MM.1S (cell line): ENCODE data around the gene TMPRSS3.

ENCODE experiments used
- DNase-seq: peaks from one replicate; pipeline ENCODE4 v3.0.0-alpha.2; 2015
- H2AFZ ChIP-seq: fragments of 300-600 bp; sonication (generic); 2 replicates; pipeline ENCODE4 v1.6.0; 2016; ENCODE audit warnings: antibody characterized with exemption, low read length
- H3F3A ChIP-seq: fragments of 300-600 bp; sonication (generic); 2 replicates; pipeline ENCODE4 v1.6.1; 2016; ENCODE audit warnings: mild to moderate bottlenecking, antibody characterized with exemption, low read length, moderate library complexity, mixed read lengths; ENCODE audit not compliant: insufficient read depth
- H3K27ac ChIP-seq: fragments of 300-600 bp; sonication (generic); 2 replicates; pipeline ENCODE4 v1.5.1; 2016; ENCODE audit warnings: mild to moderate bottlenecking, low read length
- H3K27me3 ChIP-seq: fragments of 300-600 bp; sonication (generic); replicated peaks from 2 replicates; pipeline ENCODE4 v1.6.0; 2016; ENCODE audit warnings: low read length; ENCODE audit not compliant: insufficient read depth
- H3K36me3 ChIP-seq: fragments of 300-600 bp; sonication (generic); replicated peaks from 2 replicates; pipeline ENCODE4 v1.6.1; 2016; ENCODE audit warnings: mild to moderate bottlenecking, low read length, mixed read lengths; ENCODE audit not compliant: insufficient read depth
- H3K4me1 ChIP-seq: fragments of 300-600 bp; sonication (generic); 2 replicates; pipeline ENCODE4 v1.6.1; 2016; ENCODE audit warnings: low read length, mixed read lengths
- H3K4me2 ChIP-seq: fragments of 300-600 bp; sonication (generic); 2 replicates; pipeline ENCODE4 v1.6.0; 2016; ENCODE audit warnings: low read depth, low read length
- H3K4me3 ChIP-seq: fragments of 300-600 bp; sonication (generic); 2 replicates; pipeline ENCODE4 v1.5.1; 2016; ENCODE audit warnings: low read length, mixed read lengths
- H3K79me2 ChIP-seq: fragments of 300-600 bp; sonication (generic); 2 replicates; pipeline ENCODE4 v1.6.1; 2016; ENCODE audit warnings: mixed run types, low read length, mixed read lengths
- H3K9ac ChIP-seq: fragments of 300-600 bp; sonication (generic); 2 replicates; pipeline ENCODE4 v1.6.1; 2016; ENCODE audit warnings: low read length, mixed read lengths
- H3K9me2 ChIP-seq: fragments of 300-600 bp; sonication (generic); replicated peaks from 2 replicates; pipeline ENCODE4 v1.6.1; 2016; ENCODE audit warnings: mild to moderate bottlenecking, low read length, mixed read lengths; ENCODE audit not compliant: insufficient read depth
- H3K9me3 ChIP-seq: fragments of 300-600 bp; sonication (generic); replicated peaks from 2 replicates; pipeline ENCODE4 v1.6.1; 2016; ENCODE audit warnings: mild to moderate bottlenecking, low read length, mixed read lengths; ENCODE audit not compliant: insufficient read depth
- H4K20me1 ChIP-seq: fragments of 300-600 bp; sonication (generic); 2 replicates; pipeline ENCODE4 v1.6.1; 2016; ENCODE audit warnings: mild to moderate bottlenecking, low read length, moderate library complexity, mixed read lengths; ENCODE audit not compliant: insufficient read depth
- CTCF ChIP-seq: fragments of 300-600 bp; sonication (generic); IDR thresholded peaks from 2 replicates; pipeline ENCODE4 v1.5.1; 2016; ENCODE audit warnings: antibody characterized with exemption, low read length, mixed read lengths
- EZH2 ChIP-seq: fragments of 300-600 bp; sonication (generic); optimal IDR thresholded peaks from 2 replicates; pipeline ENCODE3; 2017; ENCODE audit warnings: low read depth, mild to moderate bottlenecking, antibody characterized with exemption, low read length, mixed read lengths
- EZH2phosphoT487 ChIP-seq: fragments of 300-600 bp; sonication (generic); IDR thresholded peaks from 2 replicates; pipeline ENCODE4 v1.6.1; 2018; ENCODE audit warnings: antibody characterized with exemption, low read length

Gene TMPRSS3

GRCh38 chr21:42324896-42325295 is 71.0 kb downstream of the TMPRSS3 start:
- Histone ChIP-seq H3K4me2 (no peak overlapping the region), H3K27me3 (peaks cover 100% of the 10 kb centered on the region), H3F3A (no peaks in the 10 kb centered on the region), H3K4me1 (no peaks in the 10 kb centered on the region), H3K27ac (no peak overlapping the region), H2AFZ (no peak overlapping the region), H3K36me3 (no peaks in the 10 kb centered on the region), H3K9me3 (no peaks in the 10 kb centered on the region), H3K9ac (no peak overlapping the region), H3K9me2 (no peaks in the 10 kb centered on the region), H3K4me3 (no peak overlapping the region), H4K20me1 (no peaks in the 10 kb centered on the region), H3K79me2 (no peaks in the 10 kb centered on the region)
- TF ChIP-seq CTCF, result no peak
- TF ChIP-seq EZH2, result no peak
- no peak for TF ChIP-seq EZH2phosphoT487
- no peak for DNase-seq
